Suppressor macrophage treated with lipopolysaccharide for 4 hours (primary cell): ENCODE results near the gene HS3ST5.
"Not testable (repeated sequence)": the region's sequence is repeated elsewhere in the genome, so short reads cannot be mapped to it uniquely, and the experiment has no call there.

Experiments
- DNase-seq: peaks from one replicate; pipeline ENCODE4 v3.0.0-alpha.2; 2020

HS3ST5 gene

GRCh38 chr6:114039841-114040240, 303.0 kb downstream of the HS3ST5 start:
- DNase-seq, result no peak

- no peak for DNase-seq
Observed at GRCh38 chr6:114033606-114034005, 309.2 kb downstream of the HS3ST5 start.

DNA sequence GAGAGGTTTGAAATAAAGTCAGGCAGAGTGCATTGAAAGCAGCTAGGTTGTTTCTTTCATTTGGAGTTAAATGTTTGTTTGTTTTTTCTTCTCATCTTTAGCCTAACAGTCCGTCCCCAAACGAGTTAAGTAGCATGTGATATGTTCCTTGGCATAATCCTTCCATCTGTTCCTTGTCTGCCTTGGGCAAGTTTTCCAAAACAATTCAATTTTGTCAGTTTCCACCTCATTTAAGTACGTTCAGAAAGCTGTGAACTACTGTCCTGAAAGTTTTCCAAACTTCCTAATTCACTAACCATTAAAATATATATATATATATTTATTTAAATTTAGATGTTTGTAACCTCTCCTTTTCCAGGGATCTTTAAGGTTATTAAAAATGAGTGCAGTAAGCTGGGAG, 310.1 kb downstream of the HS3ST5 start:
- DNase-seq, result no peak

DNA sequence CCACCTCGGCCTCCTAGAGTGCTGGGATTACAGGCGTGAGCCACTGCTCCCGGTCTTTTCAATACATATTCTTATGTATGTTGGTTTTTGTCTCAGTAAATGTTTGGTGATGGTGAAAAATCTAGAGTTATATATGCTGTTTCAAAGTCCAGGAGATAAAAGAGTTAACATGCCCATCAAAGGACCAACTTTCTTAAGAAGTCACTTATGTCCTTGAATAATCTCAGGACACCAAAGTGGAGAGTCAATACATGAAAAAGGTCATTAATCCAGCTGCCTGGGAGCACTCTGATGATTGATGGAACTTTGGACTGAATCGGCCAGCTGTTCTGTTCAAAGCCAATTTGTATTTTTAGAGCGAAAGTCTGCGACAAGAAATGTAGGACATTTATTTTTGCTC, 312.1 kb downstream of the HS3ST5 start:
- no peak for DNase-seq

- no peak for DNase-seq
Observed at GRCh38 chr6:114024746-114025145, 318.1 kb downstream of the HS3ST5 start.

GRCh38 chr6:114020196-114020595, 322.6 kb downstream of the HS3ST5 start:
- no peak for DNase-seq

GRCh38 chr6:114017146-114017545, 325.7 kb downstream of the HS3ST5 start:
- DNase-seq, result not testable (repeated sequence)

GRCh38 chr6:114014106-114014505, 328.7 kb downstream of the HS3ST5 start:
- not testable (repeated sequence) for DNase-seq

GRCh38 chr6:114011486-114011885, 331.3 kb downstream of the HS3ST5 start:
- not testable (repeated sequence) for DNase-seq

DNA sequence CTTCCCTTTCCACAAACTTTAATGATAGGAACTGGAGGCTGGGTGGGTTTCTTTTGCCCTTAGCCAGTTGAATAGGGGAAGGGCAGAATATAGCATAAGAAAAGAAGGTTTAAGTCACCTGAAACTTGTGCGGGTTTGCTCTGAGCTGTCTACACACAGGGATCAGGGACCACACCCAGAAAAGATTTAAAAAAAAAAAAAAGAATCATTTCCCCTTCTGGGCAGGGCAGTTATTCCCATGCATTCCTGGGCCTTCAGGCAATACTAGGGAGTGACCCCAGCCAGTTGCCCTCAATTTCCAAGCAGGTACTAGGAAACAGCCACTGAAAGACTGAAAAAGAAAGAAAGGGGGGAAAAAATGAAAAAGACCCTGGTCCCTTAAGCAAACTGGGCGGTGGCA, 332.3 kb downstream of the HS3ST5 start:
- DNase-seq, result no peak

DNA sequence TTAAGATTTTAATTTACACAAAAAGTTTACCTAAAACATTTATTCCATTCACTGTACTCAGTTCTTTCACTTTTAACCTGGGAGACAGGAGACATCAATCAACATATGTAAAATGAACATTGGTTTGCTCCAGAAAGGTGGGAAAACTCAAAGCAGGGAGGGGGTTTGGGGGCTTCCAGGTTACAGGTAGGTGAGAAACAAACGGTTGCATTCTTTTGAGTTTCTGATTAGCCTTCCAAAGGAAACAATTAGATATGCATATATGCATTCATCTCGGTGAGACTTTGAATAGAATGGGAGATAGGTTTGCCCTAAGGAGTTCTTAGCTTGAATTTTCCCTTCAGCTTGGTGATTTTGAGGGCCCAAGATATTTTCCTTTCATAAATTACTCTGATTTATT, 333.6 kb downstream of the HS3ST5 start:
- no peak for DNase-seq

DNA sequence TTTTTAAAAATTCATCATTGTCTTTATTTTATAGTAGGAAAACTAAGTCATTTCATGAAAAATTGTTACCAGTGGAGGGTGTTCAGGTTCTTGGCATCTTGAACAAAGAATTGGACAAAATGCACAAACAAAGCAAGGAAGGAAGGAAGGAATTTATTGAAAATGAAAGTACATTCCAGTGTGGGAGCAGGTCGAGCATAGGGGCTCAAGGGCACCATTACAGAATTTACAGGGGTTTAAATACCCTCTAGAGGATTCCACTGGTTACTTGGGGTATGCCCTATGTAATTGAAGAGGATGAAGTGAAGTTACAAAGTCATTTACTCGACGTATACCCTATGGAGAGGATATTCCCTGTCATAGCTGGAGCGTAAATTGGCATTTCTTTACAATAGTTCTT, 334.5 kb downstream of the HS3ST5 start:
- no peak for DNase-seq

DNA sequence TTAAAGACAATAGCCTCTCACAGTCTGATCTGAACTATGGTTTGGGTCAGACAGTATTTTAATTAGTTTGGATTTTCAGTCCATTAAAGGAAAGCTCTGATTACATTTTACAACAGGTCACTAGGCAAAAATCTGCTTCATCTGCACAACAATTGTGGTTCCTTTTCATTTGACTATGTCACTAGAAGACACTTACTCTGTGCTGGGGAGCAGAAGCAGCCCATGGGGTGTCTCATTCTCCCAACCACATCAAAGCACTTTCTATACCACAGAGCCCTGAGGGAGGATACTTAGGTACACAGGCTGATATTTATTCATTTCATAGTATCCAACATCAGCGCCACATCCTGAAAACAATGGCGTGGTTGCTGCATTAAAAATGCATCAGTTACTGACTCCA, 335.3 kb downstream of the HS3ST5 start:
- DNase-seq, result no peak
